Mucosa of descending colon (tissue), 3 donors: Measurements from ENCODE around the gene MYCN. TPM values are rescaled to one million over a fixed set of nuclear protein-coding genes. Genes with fewer than 3 reads are reported as not detected.

Source experiments
- ATAC-seq: fragments of 200-7000 bp; cut with Tn5 transposase; one replicate; pipeline ENCODE4 v1.9.1; 2020; ENCODE audit warnings: mild to moderate bottlenecking, moderate library complexity
- DNase-seq, 3 donors: peaks; one replicate each; pipeline ENCODE4 v3.0.0-alpha.2; 2020
- H3K36me3 ChIP-seq: fragments of 200-600 bp; one replicate; pipeline ENCODE4 v1.8.0; 2021; ENCODE audit warnings: low read depth, mild to moderate bottlenecking
- H3K4me1 ChIP-seq: fragments of 200-600 bp; one replicate; pipeline ENCODE4 v1.8.0; 2021; ENCODE audit warnings: low read depth, mild to moderate bottlenecking
- H3K4me3 ChIP-seq: fragments of 200-600 bp; one replicate; pipeline ENCODE4 v1.8.0; 2021; ENCODE audit warnings: mild to moderate bottlenecking
- H3K9me3 ChIP-seq: fragments of 200-600 bp; one replicate; pipeline ENCODE4 v1.8.0; 2021; ENCODE audit warnings: mild to moderate bottlenecking
- intact Hi-C, 2 donors: fragments of 100-400 bp; cut with DNase I in 1 of 2; cut with micrococcal nuclease in 1 of 2; formaldehyde crosslinking; loops; one replicate each; pipeline versions ENCODE4 v1.11.0 to v1.11.1; 2022; cut with DNase I, micrococcal nuclease
- total RNA-seq, 3 donors: library from RNA; stranded (reverse); fragmentation: NEBNext Ultra II Directional in 2 of 3; extraction: Animal tissue kit (Norgen Biotek cat#: 25700) in 2 of 3; gene quantifications; one replicate each; pipeline versions ENCODE4 v1.2.1 to v1.2.4, GENCODE V29; 2021 to 2023
- TF ChIP-seq, protein P1 (sequence below): fragments of 200-600 bp; IDR thresholded peaks from one replicate; pipeline ENCODE4 v1.8.0; 2022; ENCODE audit warnings: antibody characterized with exemption, mild to moderate bottlenecking
- donor health status: DM: no; HTN: no; CAD: no; lungs with moderate emphysema.
- donor health status: DM: no; HTN: no; CAD: no.
- donor health status: DM: no; HTN: yes; CAD: no.

The MYCN gene
- total RNA-seq, 3 donors from 2014 or later = 0.52 to 1.1 (median 1.1) TPM

DNA sequence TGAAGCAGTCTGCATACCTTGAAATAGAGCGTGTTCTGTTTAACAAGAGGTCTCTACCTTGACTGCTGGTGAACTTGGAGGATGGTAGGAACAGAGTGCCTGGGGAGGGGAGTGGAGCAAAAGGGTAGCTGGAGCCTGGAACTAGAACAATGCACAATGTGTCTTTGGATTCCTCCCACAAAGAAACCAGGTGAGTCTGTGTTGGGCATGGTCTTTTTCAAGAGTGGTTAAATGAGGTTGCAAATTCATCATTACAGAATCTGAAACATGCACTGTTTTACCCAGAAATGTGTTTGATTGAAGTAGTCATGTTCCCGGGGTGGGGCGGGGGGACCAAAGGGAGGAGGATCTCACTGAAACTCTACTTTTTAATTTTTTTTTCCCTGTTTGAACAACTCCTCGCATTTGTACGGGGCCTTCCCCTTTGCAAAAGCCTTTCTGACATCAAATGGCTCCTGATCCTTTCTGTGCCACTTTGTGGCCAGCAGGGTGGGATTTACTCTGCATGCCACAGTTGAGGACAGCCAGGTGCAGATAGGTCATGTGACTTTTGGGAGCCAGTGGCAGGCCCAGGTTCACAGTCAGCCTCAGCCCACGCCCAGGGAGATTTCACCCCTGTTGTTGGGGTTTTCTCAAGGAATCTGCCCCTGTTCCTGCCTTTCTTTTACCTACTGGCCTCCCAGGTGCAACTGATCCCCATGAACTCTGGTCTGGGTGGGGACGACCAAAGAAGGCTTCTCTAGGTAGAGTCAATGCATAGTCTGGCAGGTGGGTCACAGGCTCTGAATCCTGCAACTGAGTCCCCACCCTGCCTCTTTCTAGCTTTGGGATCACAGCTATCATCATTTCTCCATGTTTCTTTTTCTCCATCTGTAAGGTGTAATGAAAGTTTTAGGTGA is 28.2 kb downstream of the MYCN start:
- no peaks in the 10 kb centered on the region for H3K9me3 ChIP-seq
- no peak for ATAC-seq
- H3K4me1 ChIP-seq = no peaks in the 10 kb centered on the region
- H3K4me3 ChIP-seq = no peak overlapping the region
- DNase-seq = no peak
- no peaks in the 10 kb centered on the region for H3K36me3 ChIP-seq
- TF ChIP-seq, protein P1, sequence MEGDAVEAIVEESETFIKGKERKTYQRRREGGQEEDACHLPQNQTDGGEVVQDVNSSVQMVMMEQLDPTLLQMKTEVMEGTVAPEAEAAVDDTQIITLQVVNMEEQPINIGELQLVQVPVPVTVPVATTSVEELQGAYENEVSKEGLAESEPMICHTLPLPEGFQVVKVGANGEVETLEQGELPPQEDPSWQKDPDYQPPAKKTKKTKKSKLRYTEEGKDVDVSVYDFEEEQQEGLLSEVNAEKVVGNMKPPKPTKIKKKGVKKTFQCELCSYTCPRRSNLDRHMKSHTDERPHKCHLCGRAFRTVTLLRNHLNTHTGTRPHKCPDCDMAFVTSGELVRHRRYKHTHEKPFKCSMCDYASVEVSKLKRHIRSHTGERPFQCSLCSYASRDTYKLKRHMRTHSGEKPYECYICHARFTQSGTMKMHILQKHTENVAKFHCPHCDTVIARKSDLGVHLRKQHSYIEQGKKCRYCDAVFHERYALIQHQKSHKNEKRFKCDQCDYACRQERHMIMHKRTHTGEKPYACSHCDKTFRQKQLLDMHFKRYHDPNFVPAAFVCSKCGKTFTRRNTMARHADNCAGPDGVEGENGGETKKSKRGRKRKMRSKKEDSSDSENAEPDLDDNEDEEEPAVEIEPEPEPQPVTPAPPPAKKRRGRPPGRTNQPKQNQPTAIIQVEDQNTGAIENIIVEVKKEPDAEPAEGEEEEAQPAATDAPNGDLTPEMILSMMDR = no peak
- intact Hi-C loops = no loop called here

DNA sequence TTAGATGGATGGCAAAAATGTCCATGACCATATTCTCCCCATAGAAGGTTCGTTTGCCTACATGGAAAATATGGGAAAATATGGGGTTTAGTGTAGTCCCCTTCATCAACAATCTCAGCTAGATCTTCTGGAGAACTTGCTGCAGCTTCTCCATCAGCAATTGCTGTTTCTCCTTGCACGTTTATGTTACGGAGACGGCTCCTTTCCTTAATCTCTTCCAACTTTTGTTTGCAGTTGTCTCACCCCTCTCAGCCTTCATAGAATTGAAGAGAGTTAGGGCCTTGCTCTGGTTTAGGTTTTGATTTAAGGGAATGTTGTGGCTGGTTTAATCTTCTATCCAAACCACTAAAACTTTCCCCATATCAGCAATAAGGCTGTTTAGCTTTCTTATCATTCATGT is 28.9 kb downstream of the MYCN start:
- Histone ChIP-seq H3K4me1 (no peaks in the 10 kb centered on the region), H3K36me3 (no peaks in the 10 kb centered on the region), H3K4me3 (no peak overlapping the region), H3K9me3 (no peaks in the 10 kb centered on the region)
- TF ChIP-seq, protein P1 = no peak
- ATAC-seq (no peak), DNase-seq (no peak)
- intact Hi-C loops = no loop called here

DNA sequence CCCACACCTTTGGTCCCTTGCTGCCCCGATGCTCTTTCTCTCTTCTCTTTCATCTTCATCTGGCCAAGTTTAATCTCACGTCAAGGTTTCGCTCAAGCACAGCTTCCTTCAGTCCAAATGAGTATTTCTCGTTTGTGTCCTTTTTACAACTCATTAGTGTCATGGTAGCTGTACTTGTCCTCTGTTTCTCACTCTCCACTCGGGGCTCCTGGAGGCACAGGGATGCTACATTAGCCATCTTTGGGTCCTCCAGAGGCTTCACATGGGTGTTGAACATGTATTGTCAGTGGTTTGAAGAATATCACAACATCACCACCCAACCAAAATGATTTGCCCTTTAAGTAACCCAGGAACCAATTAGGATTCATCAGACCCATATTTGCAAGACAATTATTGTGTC is 30.4 kb downstream of the MYCN start:
- intact Hi-C loops = no loop called here
- DNase-seq = no peak
- no peak for ATAC-seq
- TF ChIP-seq, protein P1 = no peak
- Histone ChIP-seq H3K36me3 (no peaks in the 10 kb centered on the region), H3K4me3 (no peak overlapping the region), H3K4me1 (no peaks in the 10 kb centered on the region), H3K9me3 (no peaks in the 10 kb centered on the region)

DNA sequence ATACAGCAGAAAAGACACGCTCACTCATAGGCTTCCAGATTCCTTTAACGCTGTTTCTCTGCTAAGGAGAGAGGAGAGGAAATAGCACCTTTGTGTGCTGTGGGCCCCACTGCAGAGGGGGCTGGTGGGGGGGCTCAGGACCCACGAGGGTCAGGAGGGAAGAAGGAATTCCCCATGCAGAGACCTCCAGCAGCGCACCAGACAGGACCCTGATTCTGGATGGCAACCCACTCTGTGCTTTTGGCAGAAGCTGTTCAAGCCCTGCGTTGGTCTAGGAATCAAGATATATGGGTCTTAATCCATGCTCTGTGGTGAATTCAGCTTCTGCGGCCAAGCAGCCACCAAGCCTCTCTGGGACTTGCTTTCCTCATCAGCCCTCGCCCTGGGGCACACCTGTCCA is 31.0 kb downstream of the MYCN start:
- Histone ChIP-seq H3K36me3 (no peaks in the 10 kb centered on the region), H3K9me3 (no peaks in the 10 kb centered on the region), H3K4me1 (no peaks in the 10 kb centered on the region), H3K4me3 (no peak overlapping the region)
- intact Hi-C loops = no loop called here
- DNase-seq (no peak), ATAC-seq (no peak)
- TF ChIP-seq, protein P1 = no peak

DNA sequence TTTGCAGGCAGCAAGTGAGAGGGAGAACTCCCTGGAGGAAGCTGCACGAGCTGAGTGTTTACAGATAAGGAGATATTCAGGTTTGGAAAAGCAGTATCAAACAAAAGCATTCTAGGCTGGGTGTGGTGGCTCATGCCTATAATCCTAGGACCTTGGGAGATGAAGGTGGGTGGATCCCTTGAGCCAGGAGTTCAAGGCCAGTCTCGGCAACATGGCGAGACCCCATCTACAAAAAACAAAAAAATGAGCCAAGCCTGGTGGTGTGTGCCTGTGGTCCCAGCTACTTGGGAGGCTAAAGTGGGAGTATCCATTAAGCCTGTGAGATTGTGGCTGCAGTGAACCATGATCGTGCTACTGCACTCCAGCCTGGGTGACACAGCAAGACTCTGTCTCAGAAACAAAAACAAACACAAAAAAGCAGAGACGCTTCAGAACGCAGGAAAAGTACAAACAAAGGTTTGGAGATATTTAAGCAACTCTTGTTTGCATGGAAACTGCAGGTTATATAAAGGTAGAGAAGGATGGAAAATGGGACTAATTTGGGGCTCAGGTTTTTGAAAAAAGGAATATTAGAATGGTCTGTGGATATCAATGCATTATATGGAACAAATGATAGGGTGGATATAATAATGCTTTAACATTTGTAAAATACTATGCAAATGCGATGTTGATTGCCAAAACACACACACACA is 31.6 kb downstream of the MYCN start:
- Histone ChIP-seq H3K4me1 (no peaks in the 10 kb centered on the region), H3K9me3 (no peaks in the 10 kb centered on the region), H3K4me3 (no peak overlapping the region), H3K36me3 (no peaks in the 10 kb centered on the region)
- intact Hi-C loops = no loop called here
- ATAC-seq (no peak), DNase-seq (no peak)
- TF ChIP-seq, protein P1 = no peak
